Hepatocyte (in vitro differentiated cells): Measurements from ENCODE around the gene DNAJB11. TPM values are rescaled to one million over a fixed set of nuclear protein-coding genes. Genes with fewer than 3 reads are reported as not detected.
"Not testable (repeated sequence)": the region's sequence is repeated elsewhere in the genome, so short reads cannot be mapped to it uniquely, and the experiment has no call there.

Experiments used
- DNase-seq: peaks from one replicate; pipeline ENCODE4 v3.0.0-alpha.2; 2016; ENCODE audit warnings: low spot score
- H2AFZ ChIP-seq: fragments of 200-600 bp; sonication (generic); 2 replicates; pipeline ENCODE4 v1.6.0; 2016; ENCODE audit warnings: antibody characterized with exemption, mild to moderate bottlenecking
- H3K27ac ChIP-seq: fragments of 200-600 bp; sonication (generic); 2 replicates; pipeline ENCODE4 v1.5.1; 2016; ENCODE audit warnings: mild to moderate bottlenecking
- H3K27me3 ChIP-seq: fragments of 200-600 bp; sonication (generic); 2 replicates; pipeline ENCODE4 v1.6.1; 2016
- H3K36me3 ChIP-seq: fragments of 200-600 bp; sonication (generic); replicated peaks from 2 replicates; pipeline ENCODE4 v1.5.1; 2016; ENCODE audit warnings: low read depth; ENCODE audit not compliant: insufficient read depth
- H3K4me1 ChIP-seq: fragments of 200-600 bp; sonication (generic); 2 replicates; pipeline ENCODE4 v1.5.1; 2016; ENCODE audit warnings: mild to moderate bottlenecking, moderate library complexity; ENCODE audit not compliant: insufficient read depth
- H3K4me2 ChIP-seq: fragments of 200-600 bp; sonication (generic); 2 replicates; pipeline ENCODE4 v1.6.0; 2016
- H3K4me3 ChIP-seq: fragments of 200-600 bp; sonication (generic); 2 replicates; pipeline ENCODE4 v1.5.1; 2016; ENCODE audit warnings: mild to moderate bottlenecking
- H3K79me2 ChIP-seq: fragments of 200-600 bp; sonication (generic); 2 replicates; pipeline ENCODE4 v1.6.0; 2017; ENCODE audit warnings: mild to moderate bottlenecking
- H3K9me2 ChIP-seq: fragments of 200-600 bp; sonication (generic); replicated peaks from 2 replicates; pipeline ENCODE4 v1.6.0; 2017; ENCODE audit warnings: mild to moderate bottlenecking; ENCODE audit not compliant: insufficient read depth
- H3K9me3 ChIP-seq: fragments of 200-600 bp; sonication (generic); 2 replicates; pipeline ENCODE4 v1.5.1; 2016; ENCODE audit warnings: low read depth, mild to moderate bottlenecking
- H4K20me1 ChIP-seq: fragments of 200-600 bp; sonication (generic); 2 replicates; pipeline ENCODE4 v1.6.0; 2016; ENCODE audit warnings: mild to moderate bottlenecking; ENCODE audit not compliant: insufficient read depth, poor library complexity, severe bottlenecking
- CTCF ChIP-seq: fragments of 200-600 bp; sonication (generic); IDR thresholded peaks from 2 replicates; pipeline ENCODE4 v1.5.1; 2016; ENCODE audit warnings: antibody characterized with exemption, mild to moderate bottlenecking; ENCODE audit not compliant: poor library complexity
- EZH2 ChIP-seq: fragments of 200-600 bp; sonication (generic); IDR thresholded peaks from 2 replicates; pipeline ENCODE4 v1.6.1; 2016; ENCODE audit warnings: antibody characterized with exemption, mild to moderate bottlenecking, borderline replicate concordance
- EZH2phosphoT487 ChIP-seq: fragments of 200-600 bp; sonication (generic); IDR thresholded peaks from one replicate; pipeline ENCODE4 v1.6.1; 2018; ENCODE audit warnings: antibody characterized with exemption, mild to moderate bottlenecking, low read depth, moderate library complexity; ENCODE audit not compliant: unreplicated experiment, severe bottlenecking
- WGBS: methylation state at CpG from one replicate; pipeline ENCODE4 v1.1.6; 2016; ENCODE audit warnings: low lambda C conversion rate; ENCODE audit errors: missing lambda C conversion rate; 5-methylcytosine and 5-hydroxymethylcytosine counted together
- polyA plus RNA-seq: library from polyadenylated mRNA; unstranded; fragments of >200 nt; fragmentation: Nextera tagmentation; extraction: Ambion mirVana; gene quantifications from 2 replicates; pipeline ENCODE4 v1.2.1, GENCODE V29; 2016
- total RNA-seq: library from RNA; depleted of rRNA; stranded (reverse); fragments of >200 nt; gene quantifications from 2 replicates; pipeline ENCODE4 v1.2.3, GENCODE V29; 2014

DNAJB11 gene
- total and polyA plus RNA-seq, 2 experiments from 2014 or later, result 103 to 148 TPM

- H3K27ac ChIP-seq, result no peak overlapping the region
- TF ChIP-seq CTCF (no peak), EZH2 (no peak), EZH2phosphoT487 (no peak)
- 98% methylated on average over 3 of the region's 3 CpGs for WGBS
- no peak for DNase-seq
- no peak overlapping the region for H2AFZ ChIP-seq
- H3K36me3 ChIP-seq, result peaks cover 4% of the 10 kb centered on the region
- no peaks in the 10 kb centered on the region for H3K27me3 ChIP-seq
- H3K79me2 ChIP-seq, result peaks cover 2% of the 10 kb centered on the region
- no peaks in the 10 kb centered on the region for H3K4me1 ChIP-seq
- no peaks in the 10 kb centered on the region for H3K9me3 ChIP-seq
- no peak overlapping the region for H3K4me2 ChIP-seq
- no peaks in the 10 kb centered on the region for H4K20me1 ChIP-seq
- H3K9me2 ChIP-seq, result no peaks in the 10 kb centered on the region
- H3K4me3 ChIP-seq, result no peak overlapping the region
Observed at GRCh38 chr3:186580785-186581184, 10.3 kb downstream of the DNAJB11 start.

DNA sequence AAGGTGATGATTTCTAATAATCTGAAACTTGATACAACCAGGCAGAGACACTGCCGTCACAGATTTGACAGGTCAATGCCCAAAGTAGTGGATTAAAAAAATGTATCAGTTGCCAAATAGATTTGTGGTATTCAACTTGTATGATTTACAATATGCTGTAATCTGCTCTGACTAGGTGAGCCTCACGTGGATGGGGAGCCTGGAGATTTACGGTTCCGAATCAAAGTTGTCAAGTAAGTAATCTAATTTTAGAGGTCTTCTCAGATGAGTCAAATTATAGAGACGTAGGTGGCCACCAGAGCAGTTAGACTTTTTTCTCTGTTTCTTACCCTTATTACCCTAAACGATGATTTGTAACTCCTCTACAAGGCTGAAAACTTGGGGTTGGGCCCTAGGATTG is 12.0 kb downstream of the DNAJB11 start:
- Histone ChIP-seq H3K9me2 (no peaks in the 10 kb centered on the region), H3K4me3 (no peak overlapping the region), H3K36me3 (peaks cover 4% of the 10 kb centered on the region), H3K79me2 (peaks cover 2% of the 10 kb centered on the region), H2AFZ (no peak overlapping the region), H3K27me3 (no peaks in the 10 kb centered on the region), H3K27ac (no peak overlapping the region), H3K4me1 (no peaks in the 10 kb centered on the region), H4K20me1 (no peaks in the 10 kb centered on the region), H3K9me3 (no peaks in the 10 kb centered on the region), H3K4me2 (no peak overlapping the region)
- no peak for DNase-seq
- TF ChIP-seq EZH2 (no peak), CTCF (no peak), EZH2phosphoT487 (no peak)
- WGBS, result 94% methylated on average over 6 of the region's 6 CpGs

DNA sequence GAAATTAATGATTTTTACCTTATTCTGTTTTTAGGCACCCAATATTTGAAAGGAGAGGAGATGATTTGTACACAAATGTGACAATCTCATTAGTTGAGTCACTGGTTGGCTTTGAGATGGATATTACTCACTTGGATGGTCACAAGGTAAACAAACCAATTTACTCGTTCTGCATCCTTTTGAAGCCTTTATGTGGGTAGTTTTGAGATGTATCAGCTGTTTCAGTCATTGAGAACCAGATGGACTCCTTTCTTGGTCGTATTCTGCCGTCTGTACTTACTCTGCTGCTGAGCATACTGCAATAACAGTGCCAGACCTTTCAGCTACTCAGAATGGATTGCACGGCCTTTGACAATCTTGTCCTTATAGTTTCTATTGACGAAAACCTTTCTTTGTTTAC is 13.3 kb downstream of the DNAJB11 start:
- no peak for DNase-seq
- 82% methylated on average over 5 of the region's 5 CpGs for WGBS
- H3K9me2 ChIP-seq, result no peaks in the 10 kb centered on the region
- no peak overlapping the region for H3K4me3 ChIP-seq
- H3K4me2 ChIP-seq, result no peak overlapping the region
- H3K9me3 ChIP-seq, result no peaks in the 10 kb centered on the region
- peaks cover 1% of the 10 kb centered on the region for H3K4me1 ChIP-seq
- no peak overlapping the region for H3K27ac ChIP-seq
- peaks cover 4% of the 10 kb centered on the region for H3K36me3 ChIP-seq
- peaks cover 2% of the 10 kb centered on the region for H3K79me2 ChIP-seq
- H2AFZ ChIP-seq, result no peak overlapping the region
- no peaks in the 10 kb centered on the region for H3K27me3 ChIP-seq
- TF ChIP-seq EZH2phosphoT487 (no peak), EZH2 (no peak), CTCF (no peak)
- H4K20me1 ChIP-seq, result no peaks in the 10 kb centered on the region

DNA sequence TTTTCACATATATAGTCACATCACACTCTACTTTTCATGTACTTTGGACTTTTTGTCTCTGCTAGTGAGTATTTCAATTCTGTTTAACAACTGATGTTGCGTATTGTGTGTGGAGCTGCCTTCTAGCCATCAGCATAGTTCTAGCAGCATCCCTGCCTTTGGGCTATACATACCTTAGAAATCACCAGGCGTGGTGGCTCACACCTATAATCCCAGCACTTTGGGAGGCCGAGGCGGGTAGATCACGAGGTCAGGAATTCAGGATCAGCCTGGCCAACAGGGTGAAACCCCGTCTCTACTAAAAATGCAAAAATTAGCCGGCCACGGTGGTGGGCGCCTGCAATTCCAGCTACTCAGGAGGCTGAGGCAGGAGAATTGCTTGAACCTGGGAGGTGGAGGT is 15.7 kb downstream of the DNAJB11 start:
- H3K4me2 ChIP-seq, DNase-seq, H2AFZ ChIP-seq, H3K27ac ChIP-seq, H4K20me1 ChIP-seq, H3K4me3 ChIP-seq, H3K36me3 ChIP-seq, H3K9me3 ChIP-seq, H3K4me1 ChIP-seq, H3K9me2 ChIP-seq, H3K79me2 ChIP-seq, H3K27me3 ChIP-seq: not testable (repeated sequence)
- WGBS, result 85% methylated on average over 9 of the region's 9 CpGs
